H9 (cell line): ENCODE data around the gene CDC42EP3. TPM values are rescaled to one million over a fixed set of nuclear protein-coding genes. Genes with fewer than 3 reads are reported as not detected.

Experiments used
- DNase-seq: peaks from one replicate; pipeline ENCODE4 v3.0.0-alpha.2; 2017
- H2AFZ ChIP-seq: one replicate; pipeline ENCODE4 v1.6.1; 2013; ENCODE audit warnings: mild to moderate bottlenecking, low read length, control low read depth, moderate library complexity
- H2AK5ac ChIP-seq: 2 replicates; pipeline ENCODE4 v1.6.1; 2013; ENCODE audit warnings: low read length, control low read depth, mixed read lengths; ENCODE audit not compliant: insufficient read length
- H2BK120ac ChIP-seq: one replicate; pipeline ENCODE4 v1.6.1; 2013; ENCODE audit warnings: low read depth, mild to moderate bottlenecking, low read length, control low read depth, inconsistent platforms; ENCODE audit not compliant: poor library complexity, severe bottlenecking
- H2BK12ac ChIP-seq: 2 replicates; pipeline ENCODE4 v1.6.1; 2013; ENCODE audit warnings: low read length, control low read depth, mixed read lengths, low read depth; ENCODE audit not compliant: insufficient read length
- H2BK15ac ChIP-seq: 2 replicates; pipeline ENCODE4 v1.6.1; 2013; ENCODE audit warnings: low read depth, low read length, control low read depth
- H2BK20ac ChIP-seq: one replicate; pipeline ENCODE4 v1.6.1; 2013; ENCODE audit warnings: low read depth, mild to moderate bottlenecking, low read length, control low read depth, inconsistent platforms; ENCODE audit not compliant: poor library complexity, severe bottlenecking
- H2BK5ac ChIP-seq: 2 replicates; pipeline ENCODE4 v1.6.1; 2013; ENCODE audit warnings: low read length, control low read depth, mixed read lengths; ENCODE audit not compliant: insufficient read length
- H3K14ac ChIP-seq: 2 replicates; pipeline ENCODE4 v1.6.1; 2013; ENCODE audit warnings: low read length, control low read depth; ENCODE audit not compliant: insufficient read depth
- H3K18ac ChIP-seq: 2 replicates; pipeline ENCODE4 v1.6.1; 2013; ENCODE audit warnings: low read depth, mild to moderate bottlenecking, mixed read lengths, low read length, control low read depth; ENCODE audit not compliant: insufficient read length
- H3K23ac ChIP-seq: 2 replicates; pipeline ENCODE4 v1.6.1; 2013; ENCODE audit warnings: low read length, control low read depth, mixed read lengths, low read depth; ENCODE audit not compliant: insufficient read length
- H3K23me2 ChIP-seq: 2 replicates; pipeline ENCODE4 v1.6.1; 2013; ENCODE audit warnings: low read depth, mild to moderate bottlenecking, mixed read lengths, low read length, control low read depth; ENCODE audit not compliant: insufficient read length, poor library complexity, severe bottlenecking
- H3K27ac ChIP-seq: 2 replicates; pipeline ENCODE4 v1.5.1; 2013; ENCODE audit warnings: low read length, control low read depth, mixed read lengths, low read depth; ENCODE audit not compliant: insufficient read length
- H3K27me3 ChIP-seq: 2 replicates; pipeline ENCODE4 v1.6.1; 2013; ENCODE audit warnings: low read length, control low read depth, inconsistent platforms; ENCODE audit not compliant: insufficient read depth
- H3K4ac ChIP-seq: 2 replicates; pipeline ENCODE4 v1.6.1; 2013; ENCODE audit warnings: low read depth, mild to moderate bottlenecking, control low read depth, inconsistent platforms, low read length, moderate library complexity
- H3K4me1 ChIP-seq: 2 replicates; pipeline ENCODE4 v1.6.1; 2013; ENCODE audit warnings: low read length, control low read depth, inconsistent platforms; ENCODE audit not compliant: insufficient read depth
- H3K4me2 ChIP-seq: 2 replicates; pipeline ENCODE4 v1.6.1; 2013; ENCODE audit warnings: low read length, control low read depth, mixed read lengths; ENCODE audit not compliant: insufficient read length, insufficient read depth
- H3K56ac ChIP-seq: 2 replicates; pipeline ENCODE4 v1.6.1; 2013; ENCODE audit warnings: low read depth, mild to moderate bottlenecking, mixed read lengths, low read length, control low read depth; ENCODE audit not compliant: insufficient read length
- H3K79me1 ChIP-seq: 2 replicates; pipeline ENCODE4 v1.6.1; 2013; ENCODE audit warnings: low read depth, mild to moderate bottlenecking, moderate library complexity, low read length, control low read depth, inconsistent platforms; ENCODE audit not compliant: insufficient read depth, poor library complexity, severe bottlenecking
- H3K79me2 ChIP-seq: 2 replicates; pipeline ENCODE4 v1.6.1; 2013; ENCODE audit warnings: low read length, control low read depth, inconsistent platforms; ENCODE audit not compliant: insufficient read depth
- H3K9ac ChIP-seq: 2 replicates; pipeline ENCODE4 v1.6.1; 2013; ENCODE audit warnings: low read length, control low read depth, mixed read lengths; ENCODE audit not compliant: insufficient read length; ENCODE audit errors: extremely low read depth
- H3K9me3 ChIP-seq: one replicate; pipeline ENCODE4 v1.6.1; 2013; ENCODE audit warnings: low read depth, low read length, inconsistent platforms; ENCODE audit not compliant: control insufficient read depth
- H3T11ph ChIP-seq: one replicate; pipeline ENCODE4 v1.6.1; 2013; ENCODE audit warnings: mild to moderate bottlenecking, low read length, control low read depth, inconsistent platforms
- H4K20me1 ChIP-seq: one replicate; pipeline ENCODE4 v1.6.1; 2013; ENCODE audit not compliant: control insufficient read depth, insufficient read length, insufficient read depth
- H4K5ac ChIP-seq: 2 replicates; pipeline ENCODE4 v1.6.1; 2013; ENCODE audit warnings: low read depth, mild to moderate bottlenecking, mixed read lengths, low read length, control low read depth; ENCODE audit not compliant: insufficient read length
- H4K8ac ChIP-seq: replicated peaks from 2 replicates; pipeline ENCODE4 v1.6.1; 2013; ENCODE audit warnings: low read length, control low read depth, mixed read lengths, low read depth; ENCODE audit not compliant: insufficient read length
- H4K91ac ChIP-seq: 2 replicates; pipeline ENCODE4 v1.6.1; 2013; ENCODE audit warnings: low read depth, mild to moderate bottlenecking, moderate library complexity, mixed read lengths, low read length, control low read depth; ENCODE audit not compliant: insufficient read length
- H3K27ac Mint-ChIP-seq, 3 experiments: 2 replicates in 2 of 3; 3 replicates in 1 of 3; pipeline ENCODE4 v1.8.0; 2020 to 2021; ENCODE audit warnings: mixed read lengths in 3 of 3, mild to moderate bottlenecking in 1 of 3, moderate library complexity in 1 of 3
- H3K27me3 Mint-ChIP-seq: 2 replicates; pipeline ENCODE4 v1.8.0; 2021; ENCODE audit warnings: low read depth, mild to moderate bottlenecking, moderate library complexity, mixed read lengths
- H3K36me3 Mint-ChIP-seq, 3 experiments: 2 replicates in 2 of 3; 3 replicates in 1 of 3; pipeline ENCODE4 v1.8.0; 2020 to 2021; ENCODE audit warnings: low read depth in 3 of 3, mixed read lengths in 3 of 3; ENCODE audit not compliant: insufficient read depth in 1 of 3
- H3K4me1 Mint-ChIP-seq, 2 experiments: 2 replicates each; pipeline ENCODE4 v1.8.0; 2020; ENCODE audit warnings: mixed read lengths in 2 of 2
- H3K4me3 Mint-ChIP-seq, 2 experiments: 2 replicates in 1 of 2; 3 replicates in 1 of 2; pipeline ENCODE4 v1.8.0; 2020 to 2021; ENCODE audit warnings: mild to moderate bottlenecking in 2 of 2, mixed read lengths in 2 of 2, moderate library complexity in 1 of 2
- H3K9me3 Mint-ChIP-seq, 2 experiments: 2 replicates in 1 of 2; 3 replicates in 1 of 2; pipeline ENCODE4 v1.8.0; 2020; ENCODE audit warnings: mild to moderate bottlenecking in 2 of 2, mixed read lengths in 2 of 2, moderate library complexity in 1 of 2
- WGBS: extraction: QIAGEN DNeasy Blood & Tissue Kit; methylation state at CpG from one replicate; pipeline ENCODE4 v1.1.7; 2013; ENCODE audit warnings: missing lambda C conversion rate, low lambda C conversion rate, mixed read lengths; ENCODE audit not compliant: insufficient read length; ENCODE audit errors: extremely low coverage; 5-methylcytosine and 5-hydroxymethylcytosine counted together
- total RNA-seq: library from RNA; stranded (reverse); gene quantifications from 2 replicates; pipeline ENCODE4 v1.2.1, GENCODE V29; 2021
- TF ChIP-seq, protein P1 (sequence below): fragments of 200-600 bp; sonication (generic); conservative IDR thresholded peaks from 3 replicates; pipeline ENCODE4 v1.8.0; 2021; ENCODE audit warnings: antibody characterized with exemption, mild to moderate bottlenecking

Gene CDC42EP3
- total RNA-seq, 1 experiment from 2014 or later = 61.5 TPM

DNA sequence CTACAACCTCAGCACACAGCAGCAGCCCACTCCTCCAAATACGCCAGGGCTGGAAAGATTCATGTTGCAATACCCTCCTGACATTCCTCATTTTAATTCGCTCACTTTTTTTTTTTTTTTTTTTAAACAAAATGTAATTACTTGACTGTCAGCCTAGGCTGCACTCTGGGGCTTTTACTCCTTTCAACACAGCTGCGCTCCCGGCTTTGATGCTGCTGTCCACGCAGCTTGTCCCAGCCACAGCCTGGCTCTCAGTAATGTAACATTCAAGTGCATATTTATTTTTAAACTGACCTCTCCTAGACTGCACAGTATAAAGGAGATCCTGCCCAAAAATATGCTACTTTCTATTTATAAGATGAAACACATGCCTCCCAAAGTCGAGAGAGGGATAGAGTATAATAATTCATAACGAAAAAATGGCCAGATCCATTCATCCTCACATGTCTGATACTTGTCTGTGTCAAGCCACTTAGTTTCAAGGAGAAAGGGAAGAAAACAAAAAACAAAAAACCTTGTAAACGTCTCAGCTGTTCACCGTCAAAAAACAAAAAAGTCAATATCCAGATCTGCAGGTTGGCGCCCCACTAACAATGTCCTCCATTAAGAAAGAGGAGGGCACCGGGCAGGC is 949 bp downstream of the CDC42EP3 start:
- Histone ChIP-seq H3K9ac (peak overlapping the region; percentile 63), H3K23me2 (peaks cover 14% of the 10 kb centered on the region), H3K4me2 (peak overlapping the region; percentile 77), H2BK20ac (no peak overlapping the region), H2BK120ac (no peak overlapping the region), H4K91ac (no peak overlapping the region), H3K18ac (no peak overlapping the region), H3K9me3 (no peaks in the 10 kb centered on the region), H3K4ac (no peak overlapping the region), H3K4me1 (peaks cover 8% of the 10 kb centered on the region; the same call in 1 of the 2 replicates), H3K14ac (no peak overlapping the region), H4K20me1 (no peaks in the 10 kb centered on the region), H3T11ph (no peak overlapping the region), H3K23ac (no peak overlapping the region), H2AK5ac (no peak overlapping the region), H3K27ac (no peak overlapping the region), H2BK15ac (no peak overlapping the region), H2BK12ac (no peak overlapping the region), H2BK5ac (no peak overlapping the region), H3K56ac (no peak overlapping the region), H3K27me3 (no peaks in the 10 kb centered on the region), H4K8ac (no peak overlapping the region), H4K5ac (no peak overlapping the region), H2AFZ (no peak overlapping the region), H3K79me1 (peaks cover 15% of the 10 kb centered on the region), H3K79me2 (peaks cover 35% of the 10 kb centered on the region; the same call in 1 of the 2 replicates)
- no CpG with 5 or more reads among the region's 11 CpGs for WGBS
- H3K27me3 Mint-ChIP-seq = no peaks in the 10 kb centered on the region
- H3K36me3 Mint-ChIP-seq = peaks cover 0 to 32% (median 0%) of the 10 kb centered on the region in 3 experiments; a peak in 4 of 7 replicates
- TF ChIP-seq, protein P1, sequence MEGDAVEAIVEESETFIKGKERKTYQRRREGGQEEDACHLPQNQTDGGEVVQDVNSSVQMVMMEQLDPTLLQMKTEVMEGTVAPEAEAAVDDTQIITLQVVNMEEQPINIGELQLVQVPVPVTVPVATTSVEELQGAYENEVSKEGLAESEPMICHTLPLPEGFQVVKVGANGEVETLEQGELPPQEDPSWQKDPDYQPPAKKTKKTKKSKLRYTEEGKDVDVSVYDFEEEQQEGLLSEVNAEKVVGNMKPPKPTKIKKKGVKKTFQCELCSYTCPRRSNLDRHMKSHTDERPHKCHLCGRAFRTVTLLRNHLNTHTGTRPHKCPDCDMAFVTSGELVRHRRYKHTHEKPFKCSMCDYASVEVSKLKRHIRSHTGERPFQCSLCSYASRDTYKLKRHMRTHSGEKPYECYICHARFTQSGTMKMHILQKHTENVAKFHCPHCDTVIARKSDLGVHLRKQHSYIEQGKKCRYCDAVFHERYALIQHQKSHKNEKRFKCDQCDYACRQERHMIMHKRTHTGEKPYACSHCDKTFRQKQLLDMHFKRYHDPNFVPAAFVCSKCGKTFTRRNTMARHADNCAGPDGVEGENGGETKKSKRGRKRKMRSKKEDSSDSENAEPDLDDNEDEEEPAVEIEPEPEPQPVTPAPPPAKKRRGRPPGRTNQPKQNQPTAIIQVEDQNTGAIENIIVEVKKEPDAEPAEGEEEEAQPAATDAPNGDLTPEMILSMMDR = no peak
- peak overlapping the region in 1 of 3 experiments; percentile 14; a peak in 1 of 7 replicates for H3K27ac Mint-ChIP-seq
- peaks cover 56 to 60% of the 10 kb centered on the region in 2 experiments for H3K4me1 Mint-ChIP-seq
- DNase-seq = no peak
- H3K4me3 Mint-ChIP-seq = peak overlapping the region; percentile 89 to 91
- H3K9me3 Mint-ChIP-seq = no peaks in the 10 kb centered on the region
